Middle frontal gyrus (tissue), 1 donor: Measurements from ENCODE around the gene DIP2A.
A peak's percentile ranks its signal among the peaks of the same experiment; 100 is the strongest.

Experiments used
- DNase-seq: peaks from one replicate; pipeline ENCODE4 v3.0.0-alpha.2; 2015; ENCODE audit warnings: low spot score; ENCODE audit errors: extremely low spot score

DIP2A gene

DNA sequence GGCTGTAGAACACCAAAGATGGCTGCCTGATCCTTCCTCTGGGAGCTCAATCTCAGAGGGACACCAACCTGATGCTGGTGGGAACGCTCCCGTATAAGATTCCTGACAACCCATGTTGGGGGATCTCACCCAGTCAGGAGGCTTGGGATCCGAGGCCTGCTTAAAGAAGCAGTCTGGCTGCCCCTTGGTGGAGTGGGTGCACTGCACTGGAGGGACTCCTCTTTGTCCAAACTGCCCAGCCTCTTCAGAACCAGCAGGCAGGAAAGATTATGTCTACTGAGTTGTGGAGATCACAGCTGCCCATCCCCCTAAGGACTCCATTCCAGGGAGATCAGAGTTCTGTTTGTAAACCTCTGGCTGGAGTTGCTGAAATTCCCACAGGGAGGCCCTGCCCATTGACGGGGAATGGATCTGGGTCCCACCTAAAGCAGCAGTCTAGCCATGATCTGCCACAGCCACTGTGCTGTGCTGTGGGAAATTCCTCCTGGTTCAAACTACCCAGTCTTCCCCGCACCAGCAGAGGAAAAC lies 123.2 kb downstream of the DIP2A start:
- no peak for DNase-seq

- no peak for DNase-seq
Observed at GRCh38 chr21:46585191-46585953, 126.7 kb downstream of the DIP2A start.

DNA sequence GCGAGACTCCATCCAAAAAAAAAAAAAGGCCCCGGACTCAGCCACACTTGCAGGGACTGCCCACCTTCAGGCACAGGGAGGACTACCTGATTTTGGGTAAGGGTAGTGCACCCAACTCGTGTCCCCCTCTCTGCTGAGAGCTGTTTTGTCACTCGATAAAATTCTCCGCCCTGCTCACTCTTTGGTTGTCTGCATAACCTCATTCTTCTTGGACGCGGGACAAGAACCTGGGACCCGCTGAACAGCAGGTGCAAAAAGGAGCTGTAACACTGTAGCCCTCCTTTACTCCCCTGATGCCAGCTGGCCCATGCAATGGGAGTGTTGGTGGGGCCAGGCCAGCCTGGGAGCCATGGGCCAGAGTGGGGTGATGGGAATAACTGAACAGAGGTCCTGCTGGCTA lies 135.6 kb downstream of the DIP2A start:
- DNase-seq, result no peak

GRCh38 chr21:46596201-46596600 lies 137.5 kb downstream of the DIP2A start:
- DNase-seq, result no peak

- DNase-seq, result no peak
Observed at GRCh38 chr21:46597031-46597430, 138.3 kb downstream of the DIP2A start.

GRCh38 chr21:46597896-46598343 lies 139.2 kb downstream of the DIP2A start:
- no peak for DNase-seq

DNA sequence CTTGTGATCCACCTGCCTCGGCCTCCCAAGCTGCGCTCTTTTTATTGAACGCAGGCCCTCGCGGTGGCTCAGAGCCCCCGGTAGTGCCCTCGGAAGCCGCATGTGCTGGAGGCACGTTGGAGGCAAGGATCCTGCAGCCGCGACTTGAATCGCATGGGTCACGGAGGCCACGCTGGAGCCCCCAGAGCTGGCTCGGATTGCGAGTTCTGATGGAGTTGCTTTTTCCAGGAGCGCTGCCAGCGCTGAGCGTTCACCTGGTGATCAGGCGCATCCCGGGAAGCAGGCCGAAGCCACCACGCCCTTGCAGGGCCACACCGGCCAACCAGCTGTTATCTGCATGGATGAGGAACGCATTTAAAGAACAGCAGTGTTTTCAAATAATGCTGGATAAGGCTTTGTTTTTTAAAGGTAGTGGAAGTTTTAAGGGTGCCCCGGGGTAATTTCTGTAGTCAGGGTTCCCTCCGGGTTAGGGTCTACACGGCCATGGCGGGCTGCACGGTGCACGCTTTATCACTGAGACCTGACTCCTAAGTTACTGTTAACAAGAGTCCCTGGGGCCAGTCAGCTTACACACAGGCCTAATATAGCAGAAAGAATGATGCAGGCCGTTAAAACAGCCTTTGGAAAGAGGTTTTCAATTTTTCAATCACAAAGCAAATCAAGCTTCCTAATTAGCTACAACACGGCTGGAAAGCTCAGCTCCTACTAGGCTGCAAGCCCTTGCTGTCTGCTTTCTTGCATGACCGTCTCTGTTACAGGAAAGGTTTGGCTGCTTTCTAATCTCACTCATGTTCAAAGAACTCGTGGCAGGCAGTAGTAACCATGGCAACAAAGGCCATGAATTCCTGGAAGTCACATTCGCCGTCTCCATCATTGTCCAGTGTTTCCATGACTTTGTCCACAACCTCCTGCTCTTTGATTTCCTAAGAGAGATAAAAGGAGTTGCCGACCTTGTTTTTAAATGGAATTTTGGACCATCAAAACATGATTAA lies 140.2 kb downstream of the DIP2A start:
- DNase-seq, result no peak

DNA sequence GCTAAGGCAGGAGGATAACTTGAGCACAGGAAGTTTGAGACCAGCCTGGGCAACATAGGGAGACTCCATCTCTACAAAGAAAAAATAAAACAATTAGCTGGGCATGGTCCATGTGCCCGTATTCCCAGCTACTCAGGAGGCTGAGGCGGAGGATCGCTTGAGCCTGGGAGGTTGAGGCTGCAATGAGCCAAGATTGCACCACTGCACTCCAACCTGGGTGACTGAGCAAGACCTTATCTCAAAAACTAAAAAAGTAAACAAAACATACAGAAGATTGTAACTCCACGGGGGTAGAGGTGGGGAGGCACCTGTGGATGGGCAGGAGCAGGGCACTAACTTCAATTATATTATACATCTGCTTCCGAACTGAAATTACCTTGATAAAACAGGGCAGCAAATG lies 141.6 kb downstream of the DIP2A start:
- no peak for DNase-seq

DNA sequence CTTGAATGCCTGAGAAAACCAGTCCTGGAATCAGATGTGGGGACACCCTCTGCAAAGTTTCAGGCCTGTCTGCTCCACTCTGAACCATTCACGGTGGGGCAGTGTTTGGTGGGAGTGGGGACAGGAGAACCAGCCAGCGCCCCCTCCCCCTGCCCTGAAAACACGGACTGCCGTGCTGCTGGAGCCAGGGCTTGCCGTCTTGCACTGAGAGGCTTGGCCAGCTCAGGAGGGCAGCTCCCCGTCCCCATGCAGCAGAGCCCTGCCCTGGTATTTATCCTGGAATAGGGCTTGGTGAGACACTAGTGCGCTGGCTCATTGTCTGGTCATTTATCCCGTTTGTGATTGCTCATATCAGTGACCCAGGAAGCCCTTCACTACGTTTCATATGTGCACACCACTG lies 142.3 kb downstream of the DIP2A start:
- no peak for DNase-seq

- DNase-seq, result no peak
Observed at GRCh38 chr21:46603228-46603627, 144.5 kb downstream of the DIP2A start.

- no peak for DNase-seq
Observed at GRCh38 chr21:46604329-46604974, 145.8 kb downstream of the DIP2A start.

- DNase-seq, result peak; percentile 74
Observed at GRCh38 chr21:46604975-46605766, 146.5 kb downstream of the DIP2A start, which contains the start of gene S100B. S100B (minus strand) TSS chr21:46605082; CDS start chr21:46602415, 2,667 bp downstream.

DNA sequence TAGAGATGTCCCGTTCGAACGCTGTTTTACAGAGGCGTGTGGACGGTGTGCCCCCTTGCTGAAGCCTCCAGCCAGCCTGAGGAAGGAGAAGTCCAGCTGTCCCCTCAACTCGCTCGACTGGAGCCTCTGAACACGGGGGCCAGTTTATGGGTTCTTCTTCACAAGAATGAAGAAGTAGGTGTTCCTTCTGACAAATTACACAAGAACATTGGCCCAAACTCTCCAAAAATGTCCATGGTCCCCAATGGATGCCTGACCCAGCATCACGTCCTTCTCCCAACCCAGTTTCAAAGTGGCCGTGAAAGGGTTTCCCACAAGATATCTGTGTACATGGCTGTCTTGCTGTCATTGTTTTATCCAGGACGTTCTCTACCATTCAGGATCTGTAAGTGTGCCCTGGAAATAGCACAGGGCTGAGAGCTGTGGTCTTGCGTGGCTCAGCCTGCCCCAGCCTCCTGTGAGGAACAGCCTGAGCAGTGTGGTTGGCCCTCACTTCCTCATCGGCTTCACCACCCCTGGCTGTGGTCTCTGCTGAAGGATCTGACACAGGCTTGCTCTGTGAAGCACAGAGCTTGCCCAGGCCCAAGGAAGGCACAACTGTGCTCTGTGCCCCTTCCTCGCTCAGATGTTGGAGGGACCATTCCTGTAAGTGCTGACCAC lies 147.2 kb downstream of the DIP2A start:
- no peak for DNase-seq

DNA sequence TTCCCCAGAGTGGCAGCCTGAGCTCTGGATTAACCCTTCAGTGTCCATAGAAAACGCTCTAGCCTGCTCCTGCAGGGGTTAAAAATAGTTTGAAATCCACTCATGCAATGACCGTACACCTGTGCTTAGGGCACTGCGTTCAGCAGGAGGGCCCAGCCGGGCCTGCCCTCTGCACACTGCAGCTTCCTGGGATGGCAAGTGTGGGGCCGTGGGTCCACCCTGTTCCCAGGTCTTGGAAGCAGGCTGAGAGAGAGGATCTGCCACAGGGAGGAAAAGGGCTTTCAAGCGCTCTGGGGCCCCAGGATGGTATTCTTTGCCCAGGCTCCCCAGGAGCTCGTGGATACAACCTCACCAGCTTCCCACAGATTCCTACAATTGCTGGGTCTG lies 147.7 kb downstream of the DIP2A start:
- no peak for DNase-seq

DNA sequence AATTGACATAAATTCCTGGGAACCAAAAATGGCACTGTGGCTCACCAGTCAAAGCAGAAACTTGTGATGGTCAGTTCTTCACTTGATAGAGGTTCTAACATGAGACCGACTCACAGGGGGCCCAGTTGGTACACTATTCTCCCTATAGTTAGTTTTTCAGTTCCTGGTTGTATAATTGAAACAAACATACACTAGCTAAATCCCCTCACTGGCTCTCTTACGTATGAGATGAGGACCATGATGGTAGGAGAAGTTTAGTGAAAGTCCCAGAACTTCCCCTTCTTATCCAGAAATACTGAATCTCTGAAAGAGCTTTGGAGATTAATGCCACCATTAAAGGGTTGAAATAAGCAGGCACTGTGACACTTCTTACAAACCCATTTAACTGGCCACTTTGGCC lies 148.9 kb downstream of the DIP2A start:
- no peak for DNase-seq

DNA sequence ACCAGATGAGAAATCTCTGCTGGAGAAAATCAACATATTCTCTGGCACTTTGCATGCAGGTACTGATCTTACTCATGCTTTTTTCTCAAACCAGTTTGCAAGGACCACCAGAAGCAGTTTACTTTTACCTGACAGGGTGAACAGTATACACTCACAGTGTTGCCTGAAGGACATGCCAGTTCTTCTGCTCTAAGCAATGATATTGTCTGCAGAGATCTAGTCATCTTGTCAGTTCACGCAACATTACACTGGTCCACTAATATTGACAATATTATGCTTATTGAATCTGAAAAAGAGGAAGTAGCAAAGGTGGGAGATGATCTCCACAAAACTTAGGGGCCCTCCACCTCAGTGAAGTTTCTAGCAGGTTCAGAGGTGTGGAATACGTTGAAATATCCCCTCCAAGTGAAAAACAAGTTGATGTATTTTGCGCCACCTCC lies 150.0 kb downstream of the DIP2A start:
- DNase-seq, result no peak

DNA sequence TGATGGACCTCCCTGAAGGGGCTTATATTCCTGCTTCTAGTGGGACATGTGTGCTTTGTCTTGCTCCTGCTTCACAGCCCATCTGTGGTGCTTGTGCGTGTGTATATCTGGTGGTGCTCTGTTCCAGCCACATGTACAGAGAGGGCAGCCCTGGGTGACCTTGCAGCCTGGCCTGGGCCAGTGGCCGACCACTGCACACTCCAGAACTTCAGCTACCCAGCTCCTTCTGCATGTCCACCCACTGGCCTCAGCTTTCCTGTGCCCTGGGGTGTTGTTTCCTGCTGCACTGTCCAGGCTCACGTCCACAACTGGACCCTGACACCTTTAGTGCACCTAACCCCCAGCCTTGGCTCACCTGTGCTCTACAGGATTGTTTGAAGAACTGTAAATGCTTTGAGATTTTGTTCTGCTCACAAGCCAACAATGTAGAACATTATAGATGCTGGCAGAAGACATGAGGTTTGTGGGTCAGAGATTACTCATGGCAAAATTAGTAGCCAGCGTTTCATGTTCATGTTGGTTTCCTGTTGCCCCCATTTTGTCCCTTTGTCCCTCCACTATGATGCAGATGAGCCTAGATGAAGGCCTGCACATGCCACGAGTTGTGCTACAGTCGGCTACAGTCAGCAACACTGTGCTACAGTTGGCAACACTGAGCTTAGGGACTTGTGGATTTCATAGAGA lies 151.5 kb downstream of the DIP2A start:
- no peak for DNase-seq

DNA sequence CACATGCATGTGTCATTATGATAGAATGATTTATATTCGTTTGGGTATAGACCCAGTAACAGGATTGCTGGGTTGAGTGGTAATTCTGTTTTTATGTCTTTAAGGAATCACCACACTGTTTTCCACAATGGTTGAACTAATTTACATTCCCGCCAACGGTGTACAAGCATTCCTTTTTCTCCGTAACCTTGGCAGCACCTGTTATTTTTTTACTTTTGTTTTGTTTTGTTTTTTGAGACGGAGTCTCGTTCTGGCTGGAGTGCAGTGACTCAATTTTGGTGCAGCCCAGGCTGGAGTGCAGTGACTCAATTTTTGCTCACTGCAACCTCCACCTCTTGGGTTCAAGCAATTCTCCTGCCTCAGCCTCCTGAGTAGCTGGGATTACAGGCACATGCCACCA lies 154.7 kb downstream of the DIP2A start:
- DNase-seq, result no peak

- DNase-seq, result no peak
Observed at GRCh38 chr21:46616050-46616449, 157.4 kb downstream of the DIP2A start.
